Gastroesophageal sphincter (tissue), 4 donors: ENCODE data around the gene HCRTR1. TPM values are rescaled to one million over a fixed set of nuclear protein-coding genes. Genes with fewer than 3 reads are reported as not detected.

Experiments used
- ATAC-seq: fragments of 150-250 bp; one replicate; pipeline ENCODE4 v1.9.1; 2016; ENCODE audit warnings: mild to moderate bottlenecking, moderate library complexity
- H3K27ac ChIP-seq, 4 donors: fragments of 200-600 bp; sonication (generic) in 3 of 4; 1 replicate in 3 of 4; 2 replicates in 1 of 4; pipeline ENCODE4 v1.5.1; 2016 to 2019
- H3K27me3 ChIP-seq: fragments of 200-600 bp; sonication (generic); one replicate; pipeline ENCODE4 v1.5.1; 2019
- H3K36me3 ChIP-seq, 2 donors: fragments of 200-600 bp; sonication (generic); one replicate each; pipeline ENCODE4 v1.5.1; 2019; ENCODE audit warnings: control low read depth in 1 of 2
- H3K4me1 ChIP-seq, 3 donors: fragments of 200-600 bp; sonication (generic); 1 replicate in 2 of 3; 2 replicates in 1 of 3; pipeline ENCODE4 v1.5.1; 2016 to 2019; ENCODE audit warnings: control low read depth in 2 of 3
- H3K4me3 ChIP-seq, 2 donors: fragments of 200-600 bp; sonication (generic); one replicate each; pipeline ENCODE4 v1.5.1; 2019; ENCODE audit warnings: mild to moderate bottlenecking in 1 of 2, moderate library complexity in 1 of 2
- H3K9me3 ChIP-seq, 3 donors: fragments of 200-600 bp; sonication (generic); one replicate each; pipeline ENCODE4 v1.5.1; 2017 to 2019; ENCODE audit warnings: control low read depth in 2 of 3
- CTCF ChIP-seq, 4 experiments: fragments of 200-600 bp in 2 of 4; fragments of 450-650 bp in 2 of 4; sonication (generic) in 1 of 4; IDR thresholded peaks; one replicate each; pipeline ENCODE4 v1.5.1; 2017 to 2019; ENCODE audit warnings: antibody characterized with exemption in 4 of 4, mild to moderate bottlenecking in 2 of 4, moderate library complexity in 2 of 4
- EP300 ChIP-seq: sonication (generic); formaldehyde crosslinking; IDR thresholded peaks from one replicate; pipeline ENCODE4 v1.6.1; 2017; ENCODE audit warnings: antibody characterized with exemption, mild to moderate bottlenecking
- POLR2A ChIP-seq, 2 donors: fragments of 450-650 bp; IDR thresholded peaks; one replicate each; pipeline ENCODE4 v1.6.1; 2017; ENCODE audit warnings: antibody characterized with exemption in 2 of 2, mild to moderate bottlenecking in 2 of 2, moderate library complexity in 1 of 2
- POLR2AphosphoS5 ChIP-seq: sonication (generic); formaldehyde crosslinking; IDR thresholded peaks from one replicate; pipeline ENCODE4 v1.6.1; 2017; ENCODE audit warnings: antibody characterized with exemption
- WGBS, 2 donors: methylation state at CpG; one replicate each; pipeline ENCODE4 v1.1.5; 2018; ENCODE audit warnings: low coverage in 1 of 2; 5-methylcytosine and 5-hydroxymethylcytosine counted together
- total RNA-seq, 4 donors: library from RNA; depleted of rRNA; stranded (reverse); fragments of >200 nt; gene quantifications; one replicate each; pipeline ENCODE4 v1.1.0, GENCODE V29; 2016

Gene HCRTR1
- under 1 TPM in 3 of 4 donors, not detected in 1; 0.23 to 0.82 (median 0.67) TPM for total RNA-seq

- ATAC-seq: no peak
- Histone ChIP-seq H3K27ac (peak within 1 kb of the TSS in 1 of 4 donors; percentile 44), H3K4me1 (peaks cover 0 to 14% (median 11%) of the 10 kb centered on the region in 3 donors), H3K36me3 (no peaks in the 10 kb centered on the region), H3K4me3 (peak within 1 kb of the TSS; percentile 13 to 54), H3K9me3 (no peaks in the 10 kb centered on the region), H3K27me3 (peaks cover 44% of the 10 kb centered on the region)
- WGBS, 2 donors: 9 to 40% methylated on average over 1 to 12 of the region's 48 CpGs
- TF ChIP-seq POLR2AphosphoS5 (no peak), EP300 (no peak), CTCF (IDR thresholded peaks at IDR 0.05) (no peak), POLR2A (IDR thresholded peaks at IDR 0.05) (no peak)
Observed at GRCh38 chr1:31617218-31617915, at the start of gene HCRTR1. Gene HCRTR1 (plus strand): TSS chr1:31617689. CDS start chr1:31619193, 1,504 bp downstream.

- no peaks in the 10 kb centered on the region for H3K36me3 ChIP-seq
- ATAC-seq: peak; percentile 39
- peaks cover under 1% of the 10 kb centered on the region for H3K27me3 ChIP-seq
- no peak overlapping the region for H3K4me3 ChIP-seq
- peaks cover 0 to 23% (median 4%) of the 10 kb centered on the region in 3 donors for H3K4me1 ChIP-seq
- H3K9me3 ChIP-seq: no peaks in the 10 kb centered on the region
- H3K27ac ChIP-seq: no peak overlapping the region
- TF ChIP-seq CTCF (IDR thresholded peaks at IDR 0.05) (no peak), POLR2A (IDR thresholded peaks at IDR 0.05) (no peak), EP300 (no peak), POLR2AphosphoS5 (no peak)
- 53 to 66% methylated on average over 8 to 10 of the region's 10 CpGs for WGBS, 2 donors
Observed at GRCh38 chr1:31567956-31568570, 49.4 kb upstream of the HCRTR1 start.

GRCh38 chr1:31568895-31569595, 48.4 kb upstream of the HCRTR1 start:
- 80% methylated on average over 1 of the region's 11 CpGs; no CpG with 5 or more reads in 1 of the 2 donors for WGBS, 2 donors
- Histone ChIP-seq H3K4me3 (no peak overlapping the region), H3K27ac (no peak overlapping the region), H3K27me3 (no peaks in the 10 kb centered on the region), H3K36me3 (no peaks in the 10 kb centered on the region), H3K9me3 (no peaks in the 10 kb centered on the region), H3K4me1 (peaks cover 0 to 29% (median 9%) of the 10 kb centered on the region in 3 donors)
- TF ChIP-seq CTCF (IDR thresholded peaks at IDR 0.05): no peak
- TF ChIP-seq EP300: no peak
- no peak for TF ChIP-seq POLR2A (IDR thresholded peaks at IDR 0.05)
- no peak for TF ChIP-seq POLR2AphosphoS5
- ATAC-seq: no peak

- no peak for TF ChIP-seq CTCF (IDR thresholded peaks at IDR 0.05)
- TF ChIP-seq EP300: no peak
- no peak for TF ChIP-seq POLR2A (IDR thresholded peaks at IDR 0.05)
- no peak for TF ChIP-seq POLR2AphosphoS5
- no peak for ATAC-seq
- H3K27ac ChIP-seq: no peak overlapping the region
- WGBS, 2 donors: 89 to 90% methylated on average over 6 to 13 of the region's 13 CpGs
- H3K9me3 ChIP-seq: no peaks in the 10 kb centered on the region
- peaks cover 0 to 29% (median 13%) of the 10 kb centered on the region in 3 donors for H3K4me1 ChIP-seq
- no peaks in the 10 kb centered on the region for H3K27me3 ChIP-seq
- H3K4me3 ChIP-seq: no peak overlapping the region
- no peaks in the 10 kb centered on the region for H3K36me3 ChIP-seq
Observed at GRCh38 chr1:31569596-31570173, 47.8 kb upstream of the HCRTR1 start.
